A673 (cell line): ENCODE measurements around the gene WEE2. TPM values are rescaled to one million over a fixed set of nuclear protein-coding genes. Genes with fewer than 3 reads are reported as not detected.
"Not testable (repeated sequence)": the region's sequence is repeated elsewhere in the genome, so short reads cannot be mapped to it uniquely, and the experiment has no call there.

ENCODE experiments used
- BruUV-seq: library from RNA; stranded (reverse); fragments of 400-500 nt; replicated peaks from 2 replicates; lab custom pipeline; 2021; lab: Mats Ljungman, UMichigan
- CTCF ChIA-PET: fragments of 300-600 bp; sonication (Branson Sonifier 250); formaldehyde crosslinking; loops from one replicate; lab custom pipeline; 2022; ENCODE audit warnings: antibody characterized with exemption; lab: Charles Lee
- POLR2A ChIA-PET: fragments of 300-600 bp; sonication (Branson Sonifier 250); formaldehyde crosslinking; loops from one replicate; lab custom pipeline; 2022; ENCODE audit warnings: antibody characterized with exemption; ENCODE audit not compliant: low non-redundant PET; lab: Charles Lee
- DNase-seq: peaks from one replicate; pipeline ENCODE4 v3.0.0-alpha.2; 2015; ENCODE audit warnings: low spot score
- H3K27ac ChIP-seq: fragments of 200-600 bp; sonication (generic); 2 replicates; pipeline ENCODE4 v1.5.1; 2016; ENCODE audit warnings: mixed run types, low read depth, mild to moderate bottlenecking, mixed read lengths, antibody characterized with exemption, low read length; ENCODE audit not compliant: poor library complexity, severe bottlenecking
- H3K27me3 ChIP-seq: fragments of 200-600 bp; sonication (generic); replicated peaks from 2 replicates; pipeline ENCODE4 v1.6.1; 2017; ENCODE audit warnings: mixed run types, low read depth, mild to moderate bottlenecking, mixed read lengths, antibody characterized with exemption, low read length; ENCODE audit not compliant: insufficient read depth, poor library complexity
- H3K36me3 ChIP-seq: fragments of 200-600 bp; sonication (generic); 2 replicates; pipeline ENCODE4 v1.6.1; 2016; ENCODE audit warnings: mixed run types, mild to moderate bottlenecking, mixed read lengths, antibody characterized with exemption, low read length; ENCODE audit not compliant: insufficient read depth, poor library complexity, severe bottlenecking
- H3K4me1 ChIP-seq: fragments of 200-600 bp; sonication (generic); 2 replicates; pipeline ENCODE4 v1.6.1; 2017; ENCODE audit warnings: mixed run types, mild to moderate bottlenecking, mixed read lengths, antibody characterized with exemption, low read length; ENCODE audit not compliant: insufficient read depth, poor library complexity, severe bottlenecking
- H3K4me3 ChIP-seq: fragments of 200-600 bp; sonication (generic); 2 replicates; pipeline ENCODE4 v1.5.1; 2016; ENCODE audit warnings: low read depth, mixed run types, mild to moderate bottlenecking, mixed read lengths, low read length; ENCODE audit not compliant: poor library complexity, severe bottlenecking
- H3K9me3 ChIP-seq: fragments of 200-600 bp; sonication (generic); 2 replicates; pipeline ENCODE4 v1.6.1; 2016; ENCODE audit warnings: mixed run types, low read depth, mild to moderate bottlenecking, mixed read lengths, antibody characterized with exemption, low read length; ENCODE audit not compliant: poor library complexity, severe bottlenecking
- EZH2 ChIP-seq: fragments of 200-600 bp; sonication (generic); IDR thresholded peaks from 2 replicates; pipeline ENCODE4 v1.6.1; 2017; ENCODE audit warnings: borderline replicate concordance, low read depth, mild to moderate bottlenecking, mixed read lengths, antibody characterized with exemption, low read length; ENCODE audit not compliant: poor library complexity, severe bottlenecking
- intact Hi-C: fragments of 100-400 bp; cut with micrococcal nuclease; formaldehyde crosslinking; loops from one replicate; pipeline ENCODE4 v1.10.0; 2022; ENCODE audit not compliant: unreplicated experiment
- total RNA-seq: library from RNA; stranded (reverse); gene quantifications from 2 replicates; pipeline ENCODE4 v1.2.3, GENCODE V29; 2021
- TF ChIP-seq, protein P1 (sequence below): fragments of 300-800, 200-600 bp; sonication (generic); conservative IDR thresholded peaks from 2 replicates; pipeline ENCODE4 v1.5.1; 2017; ENCODE audit warnings: low read depth, mild to moderate bottlenecking, antibody characterized with exemption, low read length, moderate library complexity, mixed read lengths

WEE2 gene
- total RNA-seq, 1 experiment from 2014 or later = 0.09 TPM

DNA sequence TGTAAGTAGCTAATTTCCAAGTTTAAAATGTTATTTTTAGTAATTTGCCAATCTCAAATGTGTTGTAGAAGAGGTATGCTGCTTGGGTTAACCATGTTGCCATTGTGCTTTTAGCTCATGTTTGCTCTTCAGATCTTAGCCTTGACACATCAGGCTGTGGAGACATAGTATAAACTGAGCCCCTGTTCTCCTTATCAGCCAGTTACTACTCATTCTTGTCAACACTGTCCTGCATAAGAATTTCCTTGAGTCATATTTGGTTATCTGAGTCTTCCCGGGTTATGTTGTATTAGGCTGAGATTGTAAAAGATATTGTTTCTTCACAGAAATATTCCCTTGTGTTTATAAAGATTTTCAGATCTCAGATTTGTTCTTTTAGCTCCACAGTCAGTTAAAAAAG lies 34.1 kb downstream of the WEE2 start:
- CTCF ChIA-PET = no interaction called here
- no TSS peak for BruUV-seq
- intact Hi-C loops = no loop called here
- Histone ChIP-seq H3K4me3 (no peak overlapping the region), H3K36me3 (peaks cover 71% of the 10 kb centered on the region), H3K27me3 (no peaks in the 10 kb centered on the region), H3K27ac (no peak overlapping the region), H3K9me3 (no peaks in the 10 kb centered on the region), H3K4me1 (peaks cover 13% of the 10 kb centered on the region)
- POLR2A ChIA-PET = no interaction called here
- DNase-seq = no peak
- no peak for TF ChIP-seq EZH2
- TF ChIP-seq, protein P1, sequence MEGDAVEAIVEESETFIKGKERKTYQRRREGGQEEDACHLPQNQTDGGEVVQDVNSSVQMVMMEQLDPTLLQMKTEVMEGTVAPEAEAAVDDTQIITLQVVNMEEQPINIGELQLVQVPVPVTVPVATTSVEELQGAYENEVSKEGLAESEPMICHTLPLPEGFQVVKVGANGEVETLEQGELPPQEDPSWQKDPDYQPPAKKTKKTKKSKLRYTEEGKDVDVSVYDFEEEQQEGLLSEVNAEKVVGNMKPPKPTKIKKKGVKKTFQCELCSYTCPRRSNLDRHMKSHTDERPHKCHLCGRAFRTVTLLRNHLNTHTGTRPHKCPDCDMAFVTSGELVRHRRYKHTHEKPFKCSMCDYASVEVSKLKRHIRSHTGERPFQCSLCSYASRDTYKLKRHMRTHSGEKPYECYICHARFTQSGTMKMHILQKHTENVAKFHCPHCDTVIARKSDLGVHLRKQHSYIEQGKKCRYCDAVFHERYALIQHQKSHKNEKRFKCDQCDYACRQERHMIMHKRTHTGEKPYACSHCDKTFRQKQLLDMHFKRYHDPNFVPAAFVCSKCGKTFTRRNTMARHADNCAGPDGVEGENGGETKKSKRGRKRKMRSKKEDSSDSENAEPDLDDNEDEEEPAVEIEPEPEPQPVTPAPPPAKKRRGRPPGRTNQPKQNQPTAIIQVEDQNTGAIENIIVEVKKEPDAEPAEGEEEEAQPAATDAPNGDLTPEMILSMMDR = no peak

DNA sequence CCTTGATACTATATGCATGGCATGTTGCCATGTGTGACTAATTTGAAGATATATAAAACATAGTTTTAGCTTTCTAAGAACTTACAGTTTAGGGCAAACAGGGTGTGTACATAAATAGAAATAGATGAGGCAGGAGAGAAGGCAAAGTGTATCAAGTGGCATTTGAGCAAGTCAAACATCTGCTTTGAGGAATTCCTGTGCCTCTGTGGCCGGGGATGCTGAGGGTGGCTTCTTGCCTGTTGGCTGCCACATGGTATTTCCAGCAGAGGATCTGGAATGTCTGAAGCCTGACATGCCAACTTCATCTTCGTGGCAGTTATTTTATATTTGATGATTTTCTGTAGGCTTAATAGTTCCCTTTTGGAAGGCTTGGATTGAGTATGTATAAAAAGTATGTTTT lies 36.0 kb downstream of the WEE2 start:
- no peaks in the 10 kb centered on the region for H3K9me3 ChIP-seq
- H3K27me3 ChIP-seq = no peaks in the 10 kb centered on the region
- POLR2A ChIA-PET = no interaction called here
- no peak for TF ChIP-seq EZH2
- TF ChIP-seq, protein P1 = no peak
- no peak overlapping the region for H3K4me3 ChIP-seq
- peaks cover 8% of the 10 kb centered on the region for H3K4me1 ChIP-seq
- no peak overlapping the region for H3K27ac ChIP-seq
- intact Hi-C loops = no loop called here
- BruUV-seq = no TSS peak
- peaks cover 87% of the 10 kb centered on the region for H3K36me3 ChIP-seq
- CTCF ChIA-PET = no interaction called here
- DNase-seq = no peak

DNA sequence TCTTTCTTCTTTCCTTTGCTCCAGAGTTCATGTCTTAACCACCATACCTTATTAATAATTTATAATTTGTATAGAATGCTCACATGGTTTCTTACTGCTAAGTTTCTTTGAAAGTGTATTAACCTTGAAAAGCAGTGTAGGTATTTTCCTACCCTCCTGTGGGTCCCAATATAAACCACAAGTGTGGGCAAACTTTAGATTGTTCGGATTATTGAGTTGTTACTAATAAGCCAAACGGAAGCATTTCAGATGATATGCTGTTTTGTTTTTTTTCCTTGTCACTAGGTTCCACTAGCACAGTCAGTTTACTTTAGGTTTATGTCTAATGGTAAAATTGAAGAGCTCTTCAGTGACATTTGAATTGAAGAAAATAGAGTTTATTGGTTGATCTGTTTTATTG lies 40.2 kb downstream of the WEE2 start:
- TF ChIP-seq EZH2 = no peak
- TF ChIP-seq, protein P1 = no peak
- Histone ChIP-seq H3K36me3 (peaks cover 92% of the 10 kb centered on the region), H3K4me1 (no peaks in the 10 kb centered on the region), H3K27ac (no peak overlapping the region), H3K27me3 (no peaks in the 10 kb centered on the region), H3K9me3 (peaks cover 12% of the 10 kb centered on the region), H3K4me3 (no peak overlapping the region)
- BruUV-seq = no TSS peak
- intact Hi-C loops = no loop called here
- POLR2A ChIA-PET = no interaction called here
- no peak for DNase-seq
- CTCF ChIA-PET = no interaction called here

DNA sequence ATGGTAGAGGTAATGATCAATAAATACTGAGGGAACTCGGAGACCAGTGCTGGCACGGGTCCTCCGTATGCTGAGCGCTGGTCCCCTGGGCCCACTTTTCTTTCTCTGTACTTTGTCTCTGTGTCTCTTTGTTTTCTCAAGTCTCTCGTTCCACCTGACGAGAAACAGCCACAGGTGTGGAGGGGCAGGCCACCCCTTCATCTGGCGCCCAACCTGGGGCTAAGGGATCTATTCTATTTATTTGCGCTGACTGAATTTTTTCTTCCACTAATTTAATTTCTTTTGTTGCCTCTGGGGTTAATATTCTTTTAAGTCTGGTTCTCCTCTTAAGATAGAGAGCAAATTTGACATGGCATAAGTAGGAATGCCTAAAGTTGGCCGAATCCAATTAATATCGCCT lies 43.8 kb downstream of the WEE2 start:
- BruUV-seq, H3K4me1 ChIP-seq, H3K27me3 ChIP-seq, H3K27ac ChIP-seq, intact Hi-C loops, POLR2A ChIA-PET, CTCF ChIA-PET, H3K4me3 ChIP-seq: not testable (repeated sequence)
- peaks cover 12% of the 10 kb centered on the region for H3K9me3 ChIP-seq
- peaks cover 68% of the 10 kb centered on the region for H3K36me3 ChIP-seq
- DNase-seq = peak; percentile 1
